ENCODE results near the gene ADRA2C. TPM values are rescaled to one million over a fixed set of nuclear protein-coding genes. Genes with fewer than 3 reads are reported as not detected.

Gene ADRA2C
- total and polyA plus RNA-seq, 2 of the 13 experiments (the other 11 are each of a cell fraction or from before 2014, with no cell fraction given): 15.4 to 69.7 TPM

- TF ChIP-seq PATZ1 (CRISPR knock-in tag; IDR thresholded peaks at IDR 0.05): peak; percentile 67
- TF ChIP-seq ZNF281 (CRISPR knock-in tag; IDR thresholded peaks at IDR 0.05; ENCODE audit: borderline replicate concordance): peak; percentile 39; the same call in 1 of the 2 replicates
- peak; percentile 15; the same call in 1 of the 2 replicates for TF ChIP-seq RAD21 (CRISPR knock-in tag; IDR thresholded peaks at IDR 0.05)
- TF ChIP-seq ARID4A (CRISPR knock-in tag; IDR thresholded peaks at IDR 0.05; ENCODE audit: borderline replicate concordance): no peak
- TF ChIP-seq ZNF563 (CRISPR knock-in tag; IDR thresholded peaks at IDR 0.05): 0 out of 2 replicates have a peak, but pooled peaks have one; percentile 20
- TF ChIP-seq NCOA5 (CRISPR knock-in tag; IDR thresholded peaks at IDR 0.05): no peak
- TF ChIP-seq RBFOX2 (IDR thresholded peaks at IDR 0.05; ENCODE audit: low read depth, low read length): peak; percentile 3
- TF ChIP-seq POLR2G (IDR thresholded peaks at IDR 0.05; ENCODE audit: low read depth, low read length): peak; percentile 37
Measured at GRCh38 chr4:3766036-3766784, at the start of gene ADRA2C (continued).

All from HepG2 (cell line).